ENCODE measurements around the gene ATP5MK.

ATP5MK gene

GRCh38 chr10:103394180-103394579, 2.1 kb downstream of the ATP5MK start:
- Histone ChIP-seq H3K27me3 (ENCODE audit: insufficient read depth, low read depth, severe bottlenecking) (no peaks in the 10 kb centered on the region), H3K27ac (no peak overlapping the region), H3K9me3 (ENCODE audit: severe bottlenecking) (no peaks in the 10 kb centered on the region), H3K36me3 (peaks cover 56% of the 10 kb centered on the region), H3K4me3 (ENCODE audit: low read depth, low read length) (no peak overlapping the region)
- no peak for TF ChIP-seq CTCF (IDR thresholded peaks at IDR 0.05; ENCODE audit: low read depth, low read length)
- DNase-seq, result no peak

GRCh38 chr10:103382769-103383168, 13.5 kb downstream of the ATP5MK start:
- no peak for DNase-seq
- peaks cover 54% of the 10 kb centered on the region for H3K36me3 ChIP-seq

GRCh38 chr10:103374263-103374662, 22.0 kb downstream of the ATP5MK start:
- Histone ChIP-seq H3K4me3 (ENCODE audit: low read depth, low read length) (no peak overlapping the region), H3K9me3 (ENCODE audit: severe bottlenecking) (no peaks in the 10 kb centered on the region), H3K27me3 (ENCODE audit: insufficient read depth, low read depth, severe bottlenecking) (no peaks in the 10 kb centered on the region), H3K27ac (no peak overlapping the region), H3K36me3 (peaks cover 38% of the 10 kb centered on the region)
- no peak for DNase-seq
- TF ChIP-seq CTCF (IDR thresholded peaks at IDR 0.05; ENCODE audit: low read depth, low read length), result no peak

More at GRCh38 chr10:103382769-103383168, 13.5 kb downstream of the ATP5MK start:
- H3K9me3 ChIP-seq (ENCODE audit: severe bottlenecking), result no peaks in the 10 kb centered on the region
- H3K27ac ChIP-seq, result no peak overlapping the region
- no peak overlapping the region for H3K4me3 ChIP-seq (ENCODE audit: low read depth, low read length)
- no peak for TF ChIP-seq CTCF (IDR thresholded peaks at IDR 0.05; ENCODE audit: low read depth, low read length)
- H3K27me3 ChIP-seq (ENCODE audit: insufficient read depth, low read depth, severe bottlenecking), result no peaks in the 10 kb centered on the region

GRCh38 chr10:103373544-103373943, 22.7 kb downstream of the ATP5MK start:
- H3K36me3 ChIP-seq, result peaks cover 38% of the 10 kb centered on the region

GRCh38 chr10:103367782-103368518, 28.3 kb downstream of the ATP5MK start, which contains the start of gene TAF5:
TAF5 (plus strand) TSS chr10:103367976; CDS start chr10:103367990, 14 bp downstream.
- peak within 1 kb of the TSS; percentile 91 for H3K27ac ChIP-seq
- peak; percentile 93 for DNase-seq
- H3K4me3 ChIP-seq (ENCODE audit: low read depth, low read length), result peak within 1 kb of the TSS; percentile 95
- no peak for TF ChIP-seq CTCF (IDR thresholded peaks at IDR 0.05; ENCODE audit: low read depth, low read length)
- H3K27me3 ChIP-seq (ENCODE audit: insufficient read depth, low read depth, severe bottlenecking), result no peaks in the 10 kb centered on the region
- peaks cover 5% of the 10 kb centered on the region; the same call in 1 of the 2 replicates for H3K36me3 ChIP-seq
- H3K9me3 ChIP-seq (ENCODE audit: severe bottlenecking), result no peaks in the 10 kb centered on the region

More at GRCh38 chr10:103373544-103373943, 22.7 kb downstream of the ATP5MK start:
- Histone ChIP-seq H3K27me3 (ENCODE audit: insufficient read depth, low read depth, severe bottlenecking) (no peaks in the 10 kb centered on the region), H3K4me3 (ENCODE audit: low read depth, low read length) (no peak overlapping the region), H3K9me3 (ENCODE audit: severe bottlenecking) (no peaks in the 10 kb centered on the region), H3K27ac (no peak overlapping the region)
- TF ChIP-seq CTCF (IDR thresholded peaks at IDR 0.05; ENCODE audit: low read depth, low read length), result no peak
- DNase-seq, result no peak

Data from WERI-Rb-1 (cell line).